BLaER1 treated with 17β-estradiol and CSF1 and Interleukin-3, amounts not matched to agents 10 nM and 100 nM (cell line): Measurements from ENCODE around the gene EXOC3L1.

Experiments used
- H3K27ac ChIP-seq, 11 experiments: shearing (Covaris generic); formaldehyde crosslinking; 2 replicates each; pipeline ENCODE4 v1.8.1; 2022
- H3K27me3 ChIP-seq, 11 experiments: shearing (Covaris generic); formaldehyde crosslinking; 2 replicates each; pipeline ENCODE4 v1.8.1; 2022
- H3K36me3 ChIP-seq, 11 experiments: shearing (Covaris generic); formaldehyde crosslinking; 2 replicates each; pipeline ENCODE4 v1.8.1; 2022
- H3K4me1 ChIP-seq, 10 experiments: shearing (Covaris generic); formaldehyde crosslinking; 2 replicates each; pipeline ENCODE4 v1.8.1; 2022
- H3K4me2 ChIP-seq, 11 experiments: shearing (Covaris generic); formaldehyde crosslinking; 2 replicates each; pipeline ENCODE4 v1.8.1; 2022
- H3K4me3 ChIP-seq, 10 experiments: shearing (Covaris generic); formaldehyde crosslinking; 2 replicates each; pipeline ENCODE4 v1.8.1; 2022
- H3K9ac ChIP-seq, 11 experiments: shearing (Covaris generic); formaldehyde crosslinking; 2 replicates each; pipeline ENCODE4 v1.8.1; 2022
- H3K9me3 ChIP-seq, 11 experiments: shearing (Covaris generic); formaldehyde crosslinking; replicated peaks in 1 of 11; 2 replicates each; pipeline ENCODE4 v1.8.1; 2022
- H4K20me1 ChIP-seq, 11 experiments: shearing (Covaris generic); formaldehyde crosslinking; 2 replicates each; pipeline ENCODE4 v1.8.1; 2022
- Cebpa-rat ChIP-seq, 11 experiments: shearing (Covaris generic); IDR thresholded peaks; 2 replicates each; pipeline ENCODE4 v1.8.1; 2022

The EXOC3L1 gene

GRCh38 chr16:67148656-67149275 lies 41.2 kb downstream of the EXOC3L1 start:
- Histone ChIP-seq H3K9me3 (peaks cover 0 to 12% (median 0%) of the 10 kb centered on the region in 11 experiments; a peak in 4 of 22 replicates), H3K4me2 (no peak overlapping the region), H3K27ac (no peak overlapping the region), H3K4me3 (no peak overlapping the region), H3K27me3 (peaks cover 29 to 49% (median 41%) of the 10 kb centered on the region in 11 experiments), H4K20me1 (peaks cover 38 to 99% (median 63%) of the 10 kb centered on the region in 11 experiments), H3K4me1 (peaks cover 10 to 17% (median 14%) of the 10 kb centered on the region in 10 experiments; a peak in 19 of 20 replicates), H3K36me3 (peaks cover 58 to 65% (median 63%) of the 10 kb centered on the region in 11 experiments), H3K9ac (no peak overlapping the region)
- TF ChIP-seq Cebpa-rat (IDR thresholded peaks at IDR 0.05) = no peak

GRCh38 chr16:67148221-67148620 lies 41.7 kb downstream of the EXOC3L1 start:
- Histone ChIP-seq H3K4me2 (no peak overlapping the region), H3K9me3 (peaks cover 0 to 12% (median 0%) of the 10 kb centered on the region in 11 experiments; a peak in 4 of 22 replicates), H4K20me1 (peaks cover 35 to 95% (median 58%) of the 10 kb centered on the region in 11 experiments), H3K4me3 (no peak overlapping the region), H3K27me3 (peaks cover 29 to 45% (median 41%) of the 10 kb centered on the region in 11 experiments), H3K36me3 (peaks cover 64 to 70% (median 68%) of the 10 kb centered on the region in 11 experiments), H3K9ac (no peak overlapping the region), H3K27ac (no peak overlapping the region), H3K4me1 (peaks cover 10 to 15% (median 14%) of the 10 kb centered on the region in 10 experiments; a peak in 19 of 20 replicates)
- no peak for TF ChIP-seq Cebpa-rat (IDR thresholded peaks at IDR 0.05)

GRCh38 chr16:67147437-67148140 lies 42.3 kb downstream of the EXOC3L1 start:
- peaks cover 70 to 77% (median 74%) of the 10 kb centered on the region in 11 experiments for H3K36me3 ChIP-seq

GRCh38 chr16:67146523-67147357 lies 43.2 kb downstream of the EXOC3L1 start:
- Histone ChIP-seq H3K4me3 (no peak overlapping the region), H3K27me3 (peaks cover 25 to 32% (median 29%) of the 10 kb centered on the region in 11 experiments), H3K9me3 (peaks cover 0 to 12% (median 0%) of the 10 kb centered on the region in 11 experiments; a peak in 4 of 22 replicates), H3K4me1 (peaks cover 10 to 15% (median 14%) of the 10 kb centered on the region in 10 experiments; a peak in 19 of 20 replicates), H3K9ac (no peak overlapping the region), H3K27ac (no peak overlapping the region), H3K36me3 (peaks cover 79 to 85% (median 83%) of the 10 kb centered on the region in 11 experiments), H4K20me1 (peaks cover 26 to 95% (median 55%) of the 10 kb centered on the region in 11 experiments), H3K4me2 (no peak overlapping the region)
- no peak for TF ChIP-seq Cebpa-rat (IDR thresholded peaks at IDR 0.05)

More at GRCh38 chr16:67147437-67148140, 42.3 kb downstream of the EXOC3L1 start:
- Histone ChIP-seq H3K4me3 (no peak overlapping the region), H3K4me1 (peaks cover 10 to 15% (median 14%) of the 10 kb centered on the region in 10 experiments; a peak in 19 of 20 replicates), H3K4me2 (no peak overlapping the region), H3K27me3 (peaks cover 29 to 40% (median 37%) of the 10 kb centered on the region in 11 experiments), H3K9me3 (peaks cover 0 to 12% (median 0%) of the 10 kb centered on the region in 11 experiments; a peak in 4 of 22 replicates), H4K20me1 (peaks cover 29 to 95% (median 53%) of the 10 kb centered on the region in 11 experiments), H3K27ac (no peak overlapping the region), H3K9ac (no peak overlapping the region)
- TF ChIP-seq Cebpa-rat (IDR thresholded peaks at IDR 0.05) = no peak

- H3K9me3 ChIP-seq = peaks cover 0 to 12% (median 0%) of the 10 kb centered on the region in 11 experiments; a peak in 4 of 22 replicates
- H3K27me3 ChIP-seq = peaks cover 15 to 22% (median 19%) of the 10 kb centered on the region in 11 experiments
- H3K4me2 ChIP-seq = no peak overlapping the region
- no peak overlapping the region for H3K27ac ChIP-seq
- H3K4me3 ChIP-seq = no peak overlapping the region
- H4K20me1 ChIP-seq = peaks cover 20 to 91% (median 46%) of the 10 kb centered on the region in 11 experiments
- H3K4me1 ChIP-seq = peaks cover 7 to 12% (median 9%) of the 10 kb centered on the region in 10 experiments; a peak in 19 of 20 replicates
- H3K9ac ChIP-seq = peak overlapping the region in 1 of 11 experiments; percentile 1; a peak in 1 of 22 replicates
- TF ChIP-seq Cebpa-rat (IDR thresholded peaks at IDR 0.05) = no peak
- peaks cover 89 to 95% (median 93%) of the 10 kb centered on the region in 11 experiments for H3K36me3 ChIP-seq
Observed at GRCh38 chr16:67145746-67146145, 44.2 kb downstream of the EXOC3L1 start.

- H4K20me1 ChIP-seq = peaks cover 12 to 83% (median 38%) of the 10 kb centered on the region in 11 experiments; a peak in 20 of 22 replicates
- H3K4me3 ChIP-seq = no peak overlapping the region
- peaks cover 7 to 14% (median 11%) of the 10 kb centered on the region in 11 experiments for H3K27me3 ChIP-seq
- TF ChIP-seq Cebpa-rat (IDR thresholded peaks at IDR 0.05) = no peak
- H3K36me3 ChIP-seq = peaks cover 97 to 100% (median 100%) of the 10 kb centered on the region in 11 experiments
- no peak overlapping the region for H3K27ac ChIP-seq
- peaks cover 0 to 9% (median 0%) of the 10 kb centered on the region in 11 experiments; a peak in 4 of 22 replicates for H3K9me3 ChIP-seq
- H3K9ac ChIP-seq = no peak overlapping the region
- H3K4me1 ChIP-seq = peaks cover 0 to 4% (median under 1%) of the 10 kb centered on the region in 10 experiments; a peak in 11 of 20 replicates
- H3K4me2 ChIP-seq = no peak overlapping the region
Observed at GRCh38 chr16:67144943-67145342, 45.0 kb downstream of the EXOC3L1 start.

GRCh38 chr16:67142342-67142741 lies 47.6 kb downstream of the EXOC3L1 start:
- Histone ChIP-seq H3K9me3 (no peaks in the 10 kb centered on the region), H3K36me3 (peaks cover 99 to 100% (median 100%) of the 10 kb centered on the region in 11 experiments)

GRCh38 chr16:67141391-67141790 lies 48.5 kb downstream of the EXOC3L1 start:
- H3K9me3 ChIP-seq = no peaks in the 10 kb centered on the region
- H3K4me3 ChIP-seq = no peak overlapping the region
- H3K4me2 ChIP-seq = no peak overlapping the region
- peaks cover 0 to 72% (median 13%) of the 10 kb centered on the region in 11 experiments; a peak in 15 of 22 replicates for H4K20me1 ChIP-seq
- no peak overlapping the region for H3K27ac ChIP-seq
- H3K4me1 ChIP-seq = no peaks in the 10 kb centered on the region
- no peaks in the 10 kb centered on the region for H3K27me3 ChIP-seq
- H3K9ac ChIP-seq = no peak overlapping the region
- TF ChIP-seq Cebpa-rat (IDR thresholded peaks at IDR 0.05) = no peak
- H3K36me3 ChIP-seq = peaks cover 99 to 100% (median 100%) of the 10 kb centered on the region in 11 experiments

More at GRCh38 chr16:67142342-67142741, 47.6 kb downstream of the EXOC3L1 start:
- no peaks in the 10 kb centered on the region for H3K27me3 ChIP-seq
- H3K4me1 ChIP-seq = no peaks in the 10 kb centered on the region
- H3K4me2 ChIP-seq = no peak overlapping the region
- TF ChIP-seq Cebpa-rat (IDR thresholded peaks at IDR 0.05) = no peak
- H4K20me1 ChIP-seq = peaks cover 0 to 80% (median 16%) of the 10 kb centered on the region in 11 experiments; a peak in 18 of 22 replicates
- H3K27ac ChIP-seq = no peak overlapping the region
- no peak overlapping the region for H3K4me3 ChIP-seq
- H3K9ac ChIP-seq = no peak overlapping the region
